Trophoblast cell (in vitro differentiated cells and primary cell): ENCODE results near the gene CASTOR1.

Experiments used
- DNase-seq, 2 donors: peaks; one replicate each; pipeline ENCODE4 v3.0.0-alpha.2; 2016
- H2AFZ ChIP-seq: 2 replicates; pipeline ENCODE4 v1.6.1; 2013; ENCODE audit warnings: low read length, moderate library complexity, mild to moderate bottlenecking; ENCODE audit not compliant: insufficient read depth, poor library complexity
- H2AK5ac ChIP-seq: 2 replicates; pipeline ENCODE4 v1.6.1; 2013; ENCODE audit warnings: mild to moderate bottlenecking, low read length
- H2BK120ac ChIP-seq: 2 replicates; pipeline ENCODE4 v1.6.1; 2013; ENCODE audit warnings: low read length, mild to moderate bottlenecking, moderate library complexity; ENCODE audit not compliant: insufficient read depth, poor library complexity
- H2BK12ac ChIP-seq: 2 replicates; pipeline ENCODE4 v1.6.1; 2013; ENCODE audit warnings: mild to moderate bottlenecking, low read length, moderate library complexity
- H2BK5ac ChIP-seq: 2 replicates; pipeline ENCODE4 v1.6.1; 2013; ENCODE audit warnings: low read length, low read depth, moderate library complexity, mild to moderate bottlenecking; ENCODE audit not compliant: poor library complexity
- H3K14ac ChIP-seq: 2 replicates; pipeline ENCODE4 v1.6.1; 2013; ENCODE audit warnings: mild to moderate bottlenecking, low read length
- H3K18ac ChIP-seq: 2 replicates; pipeline ENCODE4 v1.6.1; 2013; ENCODE audit warnings: mild to moderate bottlenecking, low read length
- H3K23ac ChIP-seq: 2 replicates; pipeline ENCODE4 v1.6.1; 2013; ENCODE audit warnings: low read length
- H3K27ac ChIP-seq: 2 replicates; pipeline ENCODE4 v1.5.1; 2013; ENCODE audit warnings: low read depth, mild to moderate bottlenecking, inconsistent platforms, low read length, moderate library complexity
- H3K27me3 ChIP-seq: 2 replicates; pipeline ENCODE4 v1.6.1; 2013; ENCODE audit warnings: inconsistent platforms, mild to moderate bottlenecking, low read length, moderate library complexity; ENCODE audit not compliant: insufficient read depth
- H3K36me3 ChIP-seq, 2 experiments: 1 replicate in 1 of 2; 2 replicates in 1 of 2; pipeline ENCODE4 v1.6.1; 2013; ENCODE audit warnings: low read length in 2 of 2, mild to moderate bottlenecking in 2 of 2, moderate library complexity in 1 of 2; ENCODE audit not compliant: insufficient read depth in 2 of 2, control insufficient read depth in 1 of 2
- H3K4ac ChIP-seq: 2 replicates; pipeline ENCODE4 v1.6.1; 2013; ENCODE audit warnings: low read depth, mild to moderate bottlenecking, low read length, moderate library complexity
- H3K4me1 ChIP-seq, 2 experiments: 1 replicate in 1 of 2; 2 replicates in 1 of 2; pipeline ENCODE4 v1.6.1; 2013; ENCODE audit warnings: low read length in 2 of 2, mild to moderate bottlenecking in 2 of 2, moderate library complexity in 1 of 2; ENCODE audit not compliant: insufficient read depth in 2 of 2, control insufficient read depth in 1 of 2
- H3K4me2 ChIP-seq: 2 replicates; pipeline ENCODE4 v1.6.1; 2013; ENCODE audit warnings: inconsistent platforms, mild to moderate bottlenecking, low read length, moderate library complexity
- H3K4me3 ChIP-seq: 2 replicates; pipeline ENCODE4 v1.5.1; 2013; ENCODE audit warnings: mild to moderate bottlenecking, low read depth, low read length, inconsistent platforms
- H3K79me1 ChIP-seq: one replicate; pipeline ENCODE4 v1.6.1; 2013; ENCODE audit warnings: low read length
- H3K79me2 ChIP-seq: 2 replicates; pipeline ENCODE4 v1.6.1; 2013; ENCODE audit warnings: low read length, mild to moderate bottlenecking; ENCODE audit not compliant: control insufficient read depth, insufficient read depth, poor library complexity
- H3K9ac ChIP-seq: 2 replicates; pipeline ENCODE4 v1.6.1; 2013; ENCODE audit warnings: mild to moderate bottlenecking, low read length
- H3K9me3 ChIP-seq: 2 replicates; pipeline ENCODE4 v1.6.1; 2013; ENCODE audit warnings: low read depth, mild to moderate bottlenecking, control low read depth, inconsistent platforms, low read length; ENCODE audit not compliant: insufficient read depth
- H4K12ac ChIP-seq: 2 replicates; pipeline ENCODE4 v1.6.1; 2013; ENCODE audit warnings: low read depth, mild to moderate bottlenecking, low read length, moderate library complexity
- H4K8ac ChIP-seq: 2 replicates; pipeline ENCODE4 v1.6.1; 2013; ENCODE audit warnings: low read depth, mild to moderate bottlenecking, low read length, moderate library complexity
- H4K91ac ChIP-seq: one replicate; pipeline ENCODE4 v1.6.1; 2013; ENCODE audit warnings: low read depth, mild to moderate bottlenecking, low read length, moderate library complexity
- WGBS: extraction: QIAGEN DNeasy Blood & Tissue Kit; methylation state at CpG from one replicate; pipeline ENCODE4 v1.1.7; 2013; ENCODE audit warnings: missing lambda C conversion rate; ENCODE audit not compliant: insufficient read length, insufficient coverage; ENCODE audit errors: extremely low coverage; 5-methylcytosine and 5-hydroxymethylcytosine counted together

CASTOR1 gene

DNA sequence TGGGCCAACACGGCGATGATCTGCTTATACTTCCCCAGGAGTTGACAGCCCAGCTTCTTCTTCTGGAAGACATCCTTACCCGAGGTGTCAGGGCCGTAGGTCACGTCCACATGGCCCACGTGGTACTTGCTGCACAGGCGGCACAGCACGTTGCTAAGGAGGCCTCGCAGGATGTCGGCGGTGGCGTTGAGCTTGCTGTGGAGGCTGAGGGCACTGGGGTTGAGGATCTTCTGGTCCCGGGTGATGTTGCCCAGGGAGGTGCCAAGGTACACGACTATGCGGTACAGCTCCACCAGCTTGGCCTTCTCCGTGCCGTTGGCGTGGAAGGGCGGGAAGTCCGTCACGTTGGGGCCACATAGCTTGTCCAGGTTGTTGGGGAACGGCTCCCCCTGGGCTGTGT lies 45.6 kb downstream of the CASTOR1 start:
- no CpG with 5 or more reads among the region's 22 CpGs for WGBS
- Histone ChIP-seq H3K9me3 (peaks cover 2% of the 10 kb centered on the region), H2BK12ac (no peak overlapping the region), H2BK120ac (no peak overlapping the region), H3K36me3 (peaks cover 0 to 3% of the 10 kb centered on the region in 2 experiments), H3K14ac (no peak overlapping the region), H2AFZ (no peak overlapping the region), H3K79me1 (peaks cover 18% of the 10 kb centered on the region), H4K91ac (no peak overlapping the region), H3K18ac (no peak overlapping the region), H3K4ac (no peak overlapping the region), H3K4me2 (no peak overlapping the region), H3K9ac (no peak overlapping the region), H2AK5ac (no peak overlapping the region), H4K12ac (no peak overlapping the region), H4K8ac (no peak overlapping the region), H3K27ac (no peak overlapping the region), H3K27me3 (no peaks in the 10 kb centered on the region), H3K79me2 (no peaks in the 10 kb centered on the region), H2BK5ac (no peak overlapping the region), H3K4me3 (peak overlapping the region; percentile 38), H3K23ac (no peak overlapping the region), H3K4me1 (peaks cover 6 to 23% of the 10 kb centered on the region in 2 experiments)
- DNase-seq, result no peak

DNA sequence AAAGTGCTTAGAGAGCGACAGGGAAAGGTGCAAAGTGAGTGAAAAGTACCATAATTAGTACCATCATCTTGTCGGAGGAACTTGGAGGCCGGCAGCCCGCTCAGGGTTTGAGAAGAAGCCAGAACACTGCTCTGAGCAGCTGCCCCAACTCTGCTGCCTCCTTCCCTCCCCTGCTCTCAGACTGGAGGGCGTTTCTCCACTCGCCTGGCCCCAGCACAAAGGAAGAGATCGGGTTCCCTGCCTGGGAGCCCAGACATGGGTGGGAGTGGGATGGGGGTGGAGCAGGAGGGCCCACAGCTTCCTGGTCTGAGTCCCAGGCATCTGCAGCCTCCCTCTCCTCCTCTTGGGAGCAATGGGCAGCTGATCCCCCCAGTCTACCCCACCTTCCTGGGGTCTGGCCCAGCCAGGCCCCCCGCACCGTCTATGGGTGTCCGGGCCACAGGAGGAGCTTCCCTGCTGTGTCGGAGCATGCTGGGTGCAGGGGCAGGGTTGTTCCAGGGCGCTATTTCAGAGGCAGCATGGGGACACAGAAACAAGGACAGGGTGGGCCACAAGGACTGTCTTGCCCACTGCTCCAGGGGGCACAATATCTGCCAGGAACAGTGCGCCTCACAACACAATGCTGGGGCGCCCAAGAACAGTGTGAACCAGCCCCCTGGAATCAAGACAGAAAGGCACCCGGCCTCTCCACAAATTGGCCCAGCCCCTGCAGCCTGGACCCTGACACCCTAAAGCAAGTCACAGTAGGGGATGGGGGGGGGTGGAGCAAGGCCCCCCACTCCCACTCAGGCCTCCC lies 47.5 kb downstream of the CASTOR1 start:
- Histone ChIP-seq H3K27ac (no peak overlapping the region), H3K27me3 (no peaks in the 10 kb centered on the region), H2BK12ac (no peak overlapping the region), H3K4me2 (no peak overlapping the region), H2AFZ (no peak overlapping the region), H2AK5ac (peak overlapping the region; percentile 18), H3K9ac (no peak overlapping the region), H3K23ac (no peak overlapping the region), H3K18ac (no peak overlapping the region), H3K79me1 (peaks cover 16% of the 10 kb centered on the region), H3K4me3 (no peak overlapping the region), H4K8ac (no peak overlapping the region), H2BK5ac (no peak overlapping the region), H3K36me3 (peaks cover 0 to 3% of the 10 kb centered on the region in 2 experiments), H3K4ac (no peak overlapping the region), H3K79me2 (no peaks in the 10 kb centered on the region), H4K12ac (peak overlapping the region; percentile 19), H3K14ac (peak overlapping the region; percentile 39), H2BK120ac (no peak overlapping the region), H3K4me1 (peaks cover 6 to 22% of the 10 kb centered on the region in 2 experiments), H3K9me3 (no peaks in the 10 kb centered on the region), H4K91ac (no peak overlapping the region)
- no CpG with 5 or more reads among the region's 15 CpGs for WGBS
- no peak for DNase-seq

DNA sequence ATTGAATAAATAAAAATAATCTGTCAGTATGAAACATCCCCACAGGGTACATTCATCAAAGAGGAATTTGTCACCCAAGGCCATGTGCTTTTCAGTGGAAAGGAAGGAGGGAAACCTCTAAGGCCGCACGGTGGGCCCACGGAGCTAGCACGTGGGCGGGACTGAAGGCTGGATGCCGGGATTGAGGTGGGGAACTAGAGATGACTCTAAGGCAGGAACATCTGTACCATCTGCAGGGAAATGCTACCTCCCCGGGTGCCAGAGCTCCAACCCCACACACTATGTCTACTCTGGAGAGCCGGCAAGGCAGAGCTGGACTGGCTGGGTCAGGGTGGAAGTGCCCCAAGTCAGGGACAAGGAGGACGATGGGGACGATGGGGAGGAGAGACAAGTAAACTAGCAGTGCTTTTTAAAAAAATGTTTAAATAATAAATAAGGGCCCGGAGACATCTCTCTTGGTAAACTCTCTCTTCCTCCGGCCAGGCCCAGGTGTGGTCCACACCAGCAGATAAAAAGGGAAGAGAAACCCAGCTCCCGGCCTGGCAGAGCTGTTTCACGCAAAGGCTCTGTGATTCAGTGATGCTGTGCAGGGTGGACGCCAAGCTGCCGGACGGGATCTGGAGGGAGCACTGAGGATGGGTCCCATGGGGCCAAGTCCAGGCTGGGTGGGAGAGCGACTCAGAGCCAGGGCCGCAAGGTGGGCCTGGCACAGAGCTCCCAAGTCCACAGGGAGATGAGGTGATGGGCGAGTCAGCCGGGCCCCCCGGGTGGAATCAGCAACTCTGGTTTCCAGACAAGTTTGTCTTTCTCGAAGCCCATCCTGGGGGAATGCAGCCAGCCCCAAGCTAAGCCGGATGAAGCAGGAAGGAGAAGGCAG lies 48.5 kb downstream of the CASTOR1 start:
- Histone ChIP-seq H3K14ac (no peak overlapping the region), H3K4ac (no peak overlapping the region), H3K79me1 (peaks cover 15% of the 10 kb centered on the region), H3K4me1 (peaks cover 12 to 20% of the 10 kb centered on the region in 2 experiments), H2BK12ac (no peak overlapping the region), H4K91ac (no peak overlapping the region), H3K36me3 (peaks cover 0 to 3% of the 10 kb centered on the region in 2 experiments), H4K12ac (no peak overlapping the region), H3K27me3 (no peaks in the 10 kb centered on the region), H3K4me3 (no peak overlapping the region), H3K18ac (no peak overlapping the region), H2AFZ (no peak overlapping the region), H3K9me3 (no peaks in the 10 kb centered on the region), H3K79me2 (no peaks in the 10 kb centered on the region), H2BK5ac (no peak overlapping the region), H3K23ac (no peak overlapping the region), H2AK5ac (peak overlapping the region; percentile 33), H2BK120ac (no peak overlapping the region), H4K8ac (no peak overlapping the region), H3K27ac (no peak overlapping the region), H3K9ac (no peak overlapping the region), H3K4me2 (no peak overlapping the region)
- no peak for DNase-seq
- no CpG with 5 or more reads among the region's 24 CpGs for WGBS

DNA sequence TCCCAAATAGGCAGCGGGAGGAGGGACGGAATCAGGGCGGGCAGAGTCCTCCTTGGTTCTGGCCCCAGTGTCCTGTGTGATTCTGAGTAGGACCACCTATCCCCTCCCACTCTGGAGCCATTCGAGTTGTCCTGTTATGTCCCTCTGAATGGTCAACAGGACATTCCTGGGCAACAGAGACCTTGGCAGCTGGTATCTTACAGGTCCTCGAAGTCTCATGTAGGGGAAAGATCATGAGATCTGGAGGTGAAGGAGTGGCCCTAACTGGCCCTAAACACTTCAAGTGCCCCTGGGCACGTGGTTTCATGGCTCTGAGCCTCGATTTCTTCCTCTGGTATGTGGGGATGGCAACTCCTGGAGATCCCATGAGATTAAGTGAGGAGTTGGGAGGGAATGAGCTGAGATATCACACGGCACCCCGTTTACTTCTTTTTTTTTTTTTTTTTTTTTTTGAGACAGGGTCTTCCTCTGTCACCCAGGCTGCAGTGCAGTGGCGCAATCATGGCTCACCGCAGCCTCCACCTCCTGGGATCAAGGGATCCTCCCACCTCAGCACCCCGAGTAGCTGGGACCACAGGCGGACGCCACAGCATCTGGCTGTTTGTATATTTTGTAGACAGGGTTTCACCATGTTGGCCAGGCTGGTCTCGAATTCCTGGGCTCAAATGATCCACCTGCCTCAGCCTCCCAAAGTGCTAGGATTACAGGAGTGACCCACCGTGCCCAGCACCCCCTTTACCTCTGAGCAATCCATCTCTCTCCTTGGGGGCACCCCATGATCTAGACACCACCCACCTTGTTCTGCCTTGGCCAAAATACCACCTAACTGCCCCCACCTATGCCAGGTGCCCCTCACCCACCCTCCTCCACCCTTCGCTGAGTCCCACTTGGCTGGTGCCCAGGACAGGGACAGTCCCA lies 49.6 kb downstream of the CASTOR1 start:
- Histone ChIP-seq H3K79me2 (no peaks in the 10 kb centered on the region), H3K9me3 (no peaks in the 10 kb centered on the region), H3K23ac (no peak overlapping the region), H4K91ac (no peak overlapping the region), H3K27me3 (no peaks in the 10 kb centered on the region), H2BK5ac (no peak overlapping the region), H4K8ac (no peak overlapping the region), H3K9ac (no peak overlapping the region), H3K18ac (no peak overlapping the region), H2BK120ac (no peak overlapping the region), H3K27ac (no peak overlapping the region), H2AFZ (no peak overlapping the region), H2AK5ac (no peak overlapping the region), H2BK12ac (no peak overlapping the region), H3K4me1 (peaks cover 18 to 21% of the 10 kb centered on the region in 2 experiments), H3K36me3 (peaks cover 0 to 3% of the 10 kb centered on the region in 2 experiments), H3K79me1 (peaks cover 20% of the 10 kb centered on the region), H4K12ac (no peak overlapping the region), H3K4me3 (no peak overlapping the region), H3K4me2 (no peak overlapping the region), H3K14ac (no peak overlapping the region), H3K4ac (no peak overlapping the region)
- WGBS, result no CpG with 5 or more reads among the region's 17 CpGs
- no peak for DNase-seq
